MCF 10A (cell line): ENCODE results near the gene VEGFB. TPM values are rescaled to one million over a fixed set of nuclear protein-coding genes. Genes with fewer than 3 reads are reported as not detected.

Experiments
- BruUV-seq: library from RNA; stranded (reverse); fragments of 400-500 nt; replicated peaks from 2 replicates; lab custom pipeline; 2021; lab: Mats Ljungman, UMichigan
- CTCF ChIA-PET: fragments of 300-600 bp; sonication (Branson Sonifier 250); formaldehyde crosslinking; extraction: SDS; loops from one replicate; lab custom pipeline; 2021; ENCODE audit warnings: antibody characterized with exemption, inconsistent platforms; lab: Yijun Ruan, JAX
- POLR2A ChIA-PET: fragments of 300-600, 350-650 bp; sonication (Branson Sonifier 250); formaldehyde crosslinking; extraction: SDS; loops from one replicate; lab custom pipeline; 2020; ENCODE audit warnings: antibody characterized with exemption, inconsistent platforms; lab: Yijun Ruan, JAX
- DNase-seq: peaks from one replicate; pipeline ENCODE4 v3.0.0-alpha.2; 2018; ENCODE audit not compliant: unreplicated experiment
- H3K27ac Mint-ChIP-seq: one replicate; pipeline ENCODE4 v1.8.0; 2022; ENCODE audit warnings: mild to moderate bottlenecking, low read depth, mixed read lengths; ENCODE audit not compliant: unreplicated experiment
- H3K27me3 Mint-ChIP-seq: one replicate; pipeline ENCODE4 v1.8.0; 2022; ENCODE audit warnings: mixed read lengths; ENCODE audit not compliant: insufficient read depth, unreplicated experiment
- H3K36me3 Mint-ChIP-seq: one replicate; pipeline ENCODE4 v1.8.0; 2022; ENCODE audit warnings: mild to moderate bottlenecking, moderate library complexity, mixed read lengths; ENCODE audit not compliant: insufficient read depth, unreplicated experiment
- H3K4me1 Mint-ChIP-seq: one replicate; pipeline ENCODE4 v1.8.0; 2022; ENCODE audit warnings: mixed read lengths; ENCODE audit not compliant: insufficient read depth, unreplicated experiment
- H3K4me3 Mint-ChIP-seq: one replicate; pipeline ENCODE4 v1.8.0; 2022; ENCODE audit warnings: mild to moderate bottlenecking, moderate library complexity, mixed read lengths; ENCODE audit not compliant: unreplicated experiment
- H3K9me3 Mint-ChIP-seq: one replicate; pipeline ENCODE4 v1.8.0; 2022; ENCODE audit warnings: mixed read lengths; ENCODE audit not compliant: unreplicated experiment
- intact Hi-C: fragments of 100-400 bp; cut with micrococcal nuclease; formaldehyde crosslinking; loops from 2 replicates; pipeline ENCODE4 v1.14.1; 2022
- total RNA-seq: library from RNA; stranded (reverse); gene quantifications from 2 replicates; pipeline ENCODE4 v1.2.3, GENCODE V29; 2022
- TF ChIP-seq, protein P1 (sequence below): fragments of 200-600 bp; IDR thresholded peaks from one replicate; pipeline ENCODE4 v1.8.0; 2022; ENCODE audit warnings: antibody characterized with exemption, mild to moderate bottlenecking; ENCODE audit not compliant: unreplicated experiment

The VEGFB gene
- total RNA-seq, 1 experiment from 2014 or later = 46.0 TPM

DNA sequence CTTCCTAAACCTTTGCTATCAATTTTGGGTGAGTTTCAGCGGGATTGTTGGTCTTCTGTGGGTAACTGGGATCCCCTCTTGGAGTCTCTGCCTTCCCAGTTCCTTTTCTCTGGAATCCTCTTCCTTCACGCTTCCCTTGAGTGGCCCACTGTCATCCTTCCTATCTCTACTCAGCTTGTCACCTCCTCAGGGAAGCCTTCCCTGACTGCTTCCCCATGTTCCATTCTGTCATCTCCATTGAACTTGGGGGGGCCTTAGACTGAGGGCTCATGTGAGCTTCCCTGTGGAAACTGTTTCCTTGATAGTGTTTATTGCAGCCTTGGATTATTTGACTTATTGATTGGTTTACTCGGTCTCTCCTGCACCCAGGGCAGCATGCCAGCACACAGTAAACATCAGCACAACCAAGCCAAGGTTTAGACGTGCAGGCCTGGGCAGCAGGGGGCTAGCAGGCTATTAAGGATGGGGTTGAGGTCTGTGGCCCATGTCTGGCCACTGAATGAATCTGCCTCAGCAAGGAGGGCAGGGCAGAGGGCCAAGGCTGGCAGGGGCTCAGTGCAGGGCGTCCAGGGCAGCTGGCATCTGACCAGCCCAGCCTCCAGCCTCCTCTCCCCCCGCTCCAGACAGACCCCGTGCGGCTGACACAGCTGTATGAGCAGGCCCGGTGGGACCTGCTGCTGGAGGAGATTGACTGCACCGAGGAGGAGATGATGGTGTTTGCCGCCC, 15.6 kb upstream of the VEGFB start:
- intact Hi-C loops = no loop called here
- POLR2A ChIA-PET = interaction anchor here (0.9 kb wide), 1 partner anchor 86 kb away, joined by 5 read pairs; no protein-coding TSS in a partner anchor
- peaks cover 9% of the 10 kb centered on the region for H3K36me3 Mint-ChIP-seq
- CTCF ChIA-PET = interaction anchor here (2.0 kb wide), 1 partner anchor 82 kb away, joined by 7 read pairs; no protein-coding TSS in a partner anchor
- no TSS peak for BruUV-seq
- no peaks in the 10 kb centered on the region for H3K9me3 Mint-ChIP-seq
- no peaks in the 10 kb centered on the region for H3K27me3 Mint-ChIP-seq
- H3K4me3 Mint-ChIP-seq = no peak overlapping the region
- DNase-seq = no peak
- TF ChIP-seq, protein P1, sequence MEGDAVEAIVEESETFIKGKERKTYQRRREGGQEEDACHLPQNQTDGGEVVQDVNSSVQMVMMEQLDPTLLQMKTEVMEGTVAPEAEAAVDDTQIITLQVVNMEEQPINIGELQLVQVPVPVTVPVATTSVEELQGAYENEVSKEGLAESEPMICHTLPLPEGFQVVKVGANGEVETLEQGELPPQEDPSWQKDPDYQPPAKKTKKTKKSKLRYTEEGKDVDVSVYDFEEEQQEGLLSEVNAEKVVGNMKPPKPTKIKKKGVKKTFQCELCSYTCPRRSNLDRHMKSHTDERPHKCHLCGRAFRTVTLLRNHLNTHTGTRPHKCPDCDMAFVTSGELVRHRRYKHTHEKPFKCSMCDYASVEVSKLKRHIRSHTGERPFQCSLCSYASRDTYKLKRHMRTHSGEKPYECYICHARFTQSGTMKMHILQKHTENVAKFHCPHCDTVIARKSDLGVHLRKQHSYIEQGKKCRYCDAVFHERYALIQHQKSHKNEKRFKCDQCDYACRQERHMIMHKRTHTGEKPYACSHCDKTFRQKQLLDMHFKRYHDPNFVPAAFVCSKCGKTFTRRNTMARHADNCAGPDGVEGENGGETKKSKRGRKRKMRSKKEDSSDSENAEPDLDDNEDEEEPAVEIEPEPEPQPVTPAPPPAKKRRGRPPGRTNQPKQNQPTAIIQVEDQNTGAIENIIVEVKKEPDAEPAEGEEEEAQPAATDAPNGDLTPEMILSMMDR = no peak
- no peak overlapping the region for H3K27ac Mint-ChIP-seq
- H3K4me1 Mint-ChIP-seq = peaks cover 2% of the 10 kb centered on the region

DNA sequence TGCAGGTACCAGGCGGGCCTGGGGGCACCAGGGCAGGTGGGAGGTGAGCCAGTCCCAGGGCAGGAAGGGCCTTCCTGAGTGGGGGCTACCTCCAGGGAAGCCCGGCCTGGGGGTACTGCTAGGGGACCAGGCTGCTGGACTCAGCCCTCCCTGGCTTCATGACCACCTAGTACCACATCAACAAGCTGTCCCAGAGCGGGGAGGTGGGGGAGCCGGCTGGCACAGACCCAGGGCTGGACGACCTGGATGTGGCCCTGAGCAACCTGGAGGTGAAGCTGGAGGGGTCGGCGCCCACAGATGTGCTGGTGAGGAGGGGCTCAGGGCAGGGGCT, 15.1 kb upstream of the VEGFB start:
- intact Hi-C loops = no loop called here
- CTCF ChIA-PET = interaction anchor here (2.0 kb wide), 1 partner anchor 82 kb away, joined by 7 read pairs; no protein-coding TSS in a partner anchor
- BruUV-seq = no TSS peak
- no peak for DNase-seq
- H3K9me3 Mint-ChIP-seq = no peaks in the 10 kb centered on the region
- H3K27me3 Mint-ChIP-seq = no peaks in the 10 kb centered on the region
- no peak overlapping the region for H3K27ac Mint-ChIP-seq
- peaks cover 9% of the 10 kb centered on the region for H3K36me3 Mint-ChIP-seq
- H3K4me1 Mint-ChIP-seq = peaks cover 8% of the 10 kb centered on the region
- no peak overlapping the region for H3K4me3 Mint-ChIP-seq
- TF ChIP-seq, protein P1 = no peak
- POLR2A ChIA-PET = interaction anchor here (0.7 kb wide), 1 partner anchor 12 kb away, joined by 3 read pairs; no protein-coding TSS in a partner anchor

- ChIA-PET POLR2A (interaction anchor here (0.7 kb wide), 1 partner anchor 12 kb away, joined by 3 read pairs; no protein-coding TSS in a partner anchor), CTCF (interaction anchor here (0.7 to 2.0 kb wide), 2 partner anchors 32 to 81 kb away, joined by 4 to 7 read pairs; no protein-coding TSS in a partner anchor)
- no peak for DNase-seq
- intact Hi-C loops = no loop called here
- H3K36me3 Mint-ChIP-seq = peaks cover 9% of the 10 kb centered on the region
- peaks cover 8% of the 10 kb centered on the region for H3K4me1 Mint-ChIP-seq
- no peak overlapping the region for H3K4me3 Mint-ChIP-seq
- BruUV-seq = no TSS peak
- no peaks in the 10 kb centered on the region for H3K27me3 Mint-ChIP-seq
- TF ChIP-seq, protein P1 = no peak
- no peaks in the 10 kb centered on the region for H3K9me3 Mint-ChIP-seq
- H3K27ac Mint-ChIP-seq = no peak overlapping the region
Measured at GRCh38 chr11:64219755-64220154, 14.6 kb upstream of the VEGFB start.

DNA sequence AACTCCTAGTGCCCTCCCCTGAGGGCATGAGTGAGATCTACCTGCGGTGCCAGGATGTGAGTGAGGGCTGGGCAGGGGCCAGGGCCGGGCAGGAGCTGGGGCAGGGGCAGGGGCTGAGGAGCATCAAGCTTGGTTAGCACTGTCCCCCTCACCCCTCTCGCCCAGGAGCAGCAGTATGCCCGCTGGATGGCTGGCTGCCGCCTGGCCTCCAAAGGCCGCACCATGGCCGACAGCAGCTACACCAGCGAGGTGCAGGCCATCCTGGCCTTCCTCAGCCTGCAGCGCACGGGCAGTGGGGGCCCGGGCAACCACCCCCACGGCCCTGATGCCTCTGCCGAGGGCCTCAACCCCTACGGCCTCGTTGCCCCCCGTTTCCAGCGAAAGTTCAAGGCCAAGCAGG, 14.1 kb upstream of the VEGFB start:
- peaks cover 9% of the 10 kb centered on the region for H3K36me3 Mint-ChIP-seq

More for the DNA sequence above, 14.1 kb upstream of the VEGFB start:
- POLR2A ChIA-PET = no interaction called here
- CTCF ChIA-PET = interaction anchor here (0.7 to 2.0 kb wide), 2 partner anchors 32 to 81 kb away, joined by 4 to 7 read pairs; no protein-coding TSS in a partner anchor
- Mint-ChIP-seq H3K27ac (no peak overlapping the region), H3K9me3 (no peaks in the 10 kb centered on the region), H3K4me1 (peaks cover 8% of the 10 kb centered on the region), H3K27me3 (no peaks in the 10 kb centered on the region), H3K4me3 (no peak overlapping the region)
- intact Hi-C loops = no loop called here
- TF ChIP-seq, protein P1 = no peak
- BruUV-seq = no TSS peak
- DNase-seq = no peak
